ENCODE data around the gene RAB40A. TPM values are rescaled to one million over a fixed set of nuclear protein-coding genes. Genes with fewer than 3 reads are reported as not detected.

Gene RAB40A
- total RNA-seq, 2 donors from 2014 or later = 0.21 to 0.36 TPM

DNA sequence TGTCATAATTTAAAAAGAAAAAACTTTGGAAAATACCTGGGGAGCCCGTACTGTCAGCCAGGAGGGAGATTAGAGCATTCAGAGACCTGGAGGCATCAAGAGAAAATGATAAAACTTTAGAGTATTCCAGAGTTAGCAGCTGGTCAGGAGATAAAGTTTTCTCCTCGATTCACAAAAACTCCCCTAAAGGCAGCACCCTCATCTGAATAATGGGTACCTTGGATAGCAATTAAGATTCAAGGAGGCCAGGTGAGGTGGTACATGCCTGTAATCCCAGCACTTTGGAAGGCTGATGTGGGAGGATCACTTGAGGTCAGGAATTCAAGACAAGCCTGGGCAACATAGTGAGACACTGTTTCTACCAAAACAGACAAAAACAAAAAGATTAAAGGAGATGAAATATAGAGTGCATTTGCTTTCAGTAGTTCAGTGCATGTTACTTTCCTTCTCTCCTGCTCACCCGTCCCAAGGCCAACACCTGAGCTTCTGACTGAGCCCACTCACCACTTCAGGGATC is 18.6 kb upstream of the RAB40A start:
- H3K9me3 Mint-ChIP-seq = no peaks in the 10 kb centered on the region
- no peak for DNase-seq
- H3K36me3 Mint-ChIP-seq (ENCODE audit: insufficient read depth in 2 of 2) = no peaks in the 10 kb centered on the region
- no peak for ATAC-seq (replicated peaks in 1 of 2)
- H3K4me1 Mint-ChIP-seq (ENCODE audit: low read depth) = no peaks in the 10 kb centered on the region
- peaks cover 21% of the 10 kb centered on the region for H3K27me3 Mint-ChIP-seq (ENCODE audit: low read depth)
- H3K27ac Mint-ChIP-seq = no peak overlapping the region
- H3K4me3 Mint-ChIP-seq = no peak overlapping the region

DNA sequence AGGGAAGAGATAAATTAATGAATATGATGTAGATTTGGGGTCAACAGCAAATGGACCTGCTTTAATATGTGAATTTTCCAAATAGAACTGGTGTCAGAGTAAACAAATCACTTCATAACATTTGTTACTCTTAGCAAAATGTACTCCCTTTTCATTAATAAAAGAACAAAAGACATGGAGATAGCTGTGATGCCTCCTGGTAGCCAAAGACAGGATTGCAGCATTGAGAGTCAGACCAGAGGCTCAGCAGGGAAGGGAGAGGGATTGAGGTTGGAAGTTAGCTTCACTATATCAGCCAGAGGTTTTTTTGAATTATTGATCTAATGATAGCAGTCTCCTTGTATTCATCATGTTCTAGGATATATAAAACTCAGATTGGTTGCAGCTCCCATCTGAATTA is 17.4 kb upstream of the RAB40A start:
- H3K27ac Mint-ChIP-seq = no peak overlapping the region
- ATAC-seq (replicated peaks in 1 of 2) (no peak), DNase-seq (no peak)
- no peaks in the 10 kb centered on the region for H3K9me3 Mint-ChIP-seq
- H3K36me3 Mint-ChIP-seq (ENCODE audit: insufficient read depth in 2 of 2) = no peaks in the 10 kb centered on the region
- no peaks in the 10 kb centered on the region for H3K4me1 Mint-ChIP-seq (ENCODE audit: low read depth)
- no peak overlapping the region for H3K4me3 Mint-ChIP-seq
- peaks cover 29% of the 10 kb centered on the region for H3K27me3 Mint-ChIP-seq (ENCODE audit: low read depth)

DNA sequence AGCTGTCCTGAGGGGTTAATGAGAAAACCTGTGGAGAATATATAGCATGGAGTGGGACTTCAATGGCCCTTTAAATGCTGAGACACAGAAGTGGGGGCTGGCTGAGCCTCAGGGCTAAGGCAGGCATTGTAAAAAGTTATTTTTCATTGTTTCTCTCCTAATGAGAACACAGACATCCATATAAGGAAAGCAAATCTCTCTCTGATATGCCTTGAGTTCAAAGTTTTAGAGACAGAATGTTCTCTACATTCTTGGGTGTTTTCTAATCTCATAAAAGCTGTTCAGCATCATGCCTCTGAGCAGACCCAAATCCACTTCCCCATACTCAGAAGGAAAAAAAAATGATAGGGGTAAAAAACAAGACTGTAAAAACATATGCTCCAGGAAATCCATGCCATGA is 16.8 kb upstream of the RAB40A start:
- H3K4me3 Mint-ChIP-seq = no peak overlapping the region
- H3K4me1 Mint-ChIP-seq (ENCODE audit: low read depth) = no peaks in the 10 kb centered on the region
- H3K9me3 Mint-ChIP-seq = no peaks in the 10 kb centered on the region
- ATAC-seq (replicated peaks in 1 of 2) = no peak
- no peak overlapping the region for H3K27ac Mint-ChIP-seq
- DNase-seq = no peak
- no peaks in the 10 kb centered on the region for H3K36me3 Mint-ChIP-seq (ENCODE audit: insufficient read depth in 2 of 2)
- peaks cover 29% of the 10 kb centered on the region for H3K27me3 Mint-ChIP-seq (ENCODE audit: low read depth)

DNA sequence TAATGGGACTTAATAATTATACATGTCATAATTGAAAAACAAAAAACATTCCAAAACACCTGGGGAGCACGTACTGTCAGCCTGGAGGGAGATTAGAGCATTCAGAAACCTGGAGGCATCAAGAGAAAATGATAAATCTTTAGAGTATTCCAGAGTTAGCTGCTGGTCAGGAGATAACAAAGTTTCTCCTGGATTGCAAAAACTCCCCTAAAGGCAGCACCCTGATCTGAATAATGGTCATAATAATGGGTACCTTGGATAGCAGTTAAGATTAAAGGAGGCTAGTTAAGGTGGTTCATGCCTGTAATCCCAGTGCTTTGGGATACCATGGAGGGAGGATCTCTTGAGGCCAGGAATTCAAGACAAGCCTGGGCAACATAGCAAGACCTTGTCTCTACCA is 15.9 kb upstream of the RAB40A start:
- no peaks in the 10 kb centered on the region for H3K4me1 Mint-ChIP-seq (ENCODE audit: low read depth)
- ATAC-seq (replicated peaks in 1 of 2) (no peak), DNase-seq (no peak)
- no peaks in the 10 kb centered on the region for H3K9me3 Mint-ChIP-seq
- peaks cover 29% of the 10 kb centered on the region for H3K27me3 Mint-ChIP-seq (ENCODE audit: low read depth)
- H3K4me3 Mint-ChIP-seq = no peak overlapping the region
- H3K27ac Mint-ChIP-seq = no peak overlapping the region
- H3K36me3 Mint-ChIP-seq (ENCODE audit: insufficient read depth in 2 of 2) = no peaks in the 10 kb centered on the region

DNA sequence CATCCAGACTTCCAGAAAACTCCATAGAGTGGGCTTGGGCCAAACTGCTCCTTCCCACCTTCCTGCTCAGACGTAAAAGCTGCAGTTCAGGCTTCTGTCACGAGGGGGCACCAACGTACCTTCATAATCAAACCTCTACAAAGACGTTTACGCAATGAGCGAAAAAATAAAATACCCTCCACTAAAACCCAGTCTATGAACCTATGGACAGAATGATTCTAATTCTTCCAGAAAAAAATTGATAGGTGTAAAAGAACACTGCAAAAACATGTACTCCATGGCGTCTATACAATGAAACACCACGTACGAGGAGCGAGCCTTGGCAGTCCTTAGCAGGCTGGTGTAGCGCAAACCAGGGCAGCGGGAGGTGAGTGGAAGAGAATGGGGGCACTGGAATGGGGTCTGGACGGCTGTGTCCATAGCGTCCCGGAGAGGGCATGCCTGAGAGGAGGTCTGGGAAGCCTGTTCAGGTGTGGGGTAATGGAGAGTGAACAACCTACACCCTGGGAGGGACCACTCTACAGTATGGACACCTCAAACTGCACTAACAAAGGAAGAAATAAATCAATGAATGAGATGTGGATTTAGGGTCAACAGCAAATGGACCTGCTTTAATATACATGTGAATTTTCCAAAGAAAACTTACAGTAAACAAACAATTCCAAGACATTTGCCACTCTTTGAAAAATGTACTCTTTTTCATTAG is 14.4 kb upstream of the RAB40A start:
- H3K36me3 Mint-ChIP-seq (ENCODE audit: insufficient read depth in 2 of 2) = no peaks in the 10 kb centered on the region
- no peaks in the 10 kb centered on the region for H3K9me3 Mint-ChIP-seq
- ATAC-seq (replicated peaks in 1 of 2) = peak; percentile 26 to 65
- peak overlapping the region; percentile 57 to 86 for H3K4me3 Mint-ChIP-seq
- H3K27ac Mint-ChIP-seq = no peak overlapping the region
- DNase-seq = peak; percentile 65 to 67
- no peaks in the 10 kb centered on the region for H3K4me1 Mint-ChIP-seq (ENCODE audit: low read depth)
- H3K27me3 Mint-ChIP-seq (ENCODE audit: low read depth) = peaks cover 29% of the 10 kb centered on the region

DNA sequence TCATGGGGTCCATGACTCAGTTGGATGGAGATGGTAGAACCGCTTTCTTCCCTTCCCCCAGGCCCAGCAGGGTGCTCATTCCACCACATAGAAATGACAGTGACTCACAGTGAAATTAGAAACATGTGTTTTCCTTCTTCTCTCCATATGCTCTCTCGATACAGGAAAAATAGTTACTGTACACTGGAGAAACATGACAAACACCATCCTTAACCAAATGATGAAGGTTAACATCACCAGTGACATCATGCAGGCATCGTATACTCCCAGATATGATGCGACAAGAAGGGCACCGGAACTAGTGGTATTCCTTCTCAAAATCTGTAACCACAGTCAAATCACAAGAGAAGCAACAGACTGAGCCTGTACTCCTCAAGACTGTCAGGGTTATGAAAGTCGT is 11.7 kb upstream of the RAB40A start:
- H3K36me3 Mint-ChIP-seq (ENCODE audit: insufficient read depth in 2 of 2) = no peaks in the 10 kb centered on the region
- H3K4me3 Mint-ChIP-seq = no peak overlapping the region
- H3K27me3 Mint-ChIP-seq (ENCODE audit: low read depth) = peaks cover 31% of the 10 kb centered on the region
- no peaks in the 10 kb centered on the region for H3K9me3 Mint-ChIP-seq
- DNase-seq (no peak), ATAC-seq (replicated peaks in 1 of 2) (no peak)
- H3K27ac Mint-ChIP-seq = no peak overlapping the region
- H3K4me1 Mint-ChIP-seq (ENCODE audit: low read depth) = no peaks in the 10 kb centered on the region

DNA sequence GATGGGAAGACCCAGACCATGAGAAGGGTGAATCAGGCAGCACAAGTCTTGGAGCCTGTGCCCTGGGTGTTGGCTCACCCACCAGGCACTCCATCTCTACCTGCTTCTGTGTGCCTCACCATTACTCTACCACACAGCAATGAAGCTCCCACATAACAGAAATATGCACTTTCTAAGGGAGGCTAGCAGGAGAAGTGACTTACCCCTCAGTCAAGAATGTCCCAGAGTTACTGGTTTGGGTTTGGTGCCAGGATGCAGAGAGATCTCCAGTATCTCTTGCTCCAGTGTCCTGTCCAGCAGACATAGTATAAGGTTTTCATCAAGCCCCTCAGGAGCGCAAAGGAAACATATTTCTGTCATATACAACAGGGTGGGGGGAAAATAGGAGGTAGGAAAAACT is 11.3 kb upstream of the RAB40A start:
- Mint-ChIP-seq H3K27me3 (ENCODE audit: low read depth) (peaks cover 32% of the 10 kb centered on the region), H3K4me1 (ENCODE audit: low read depth) (no peaks in the 10 kb centered on the region), H3K27ac (no peak overlapping the region), H3K4me3 (no peak overlapping the region), H3K9me3 (no peaks in the 10 kb centered on the region), H3K36me3 (ENCODE audit: insufficient read depth in 2 of 2) (no peaks in the 10 kb centered on the region)
- ATAC-seq (replicated peaks in 1 of 2) = no peak
- no peak for DNase-seq

DNA sequence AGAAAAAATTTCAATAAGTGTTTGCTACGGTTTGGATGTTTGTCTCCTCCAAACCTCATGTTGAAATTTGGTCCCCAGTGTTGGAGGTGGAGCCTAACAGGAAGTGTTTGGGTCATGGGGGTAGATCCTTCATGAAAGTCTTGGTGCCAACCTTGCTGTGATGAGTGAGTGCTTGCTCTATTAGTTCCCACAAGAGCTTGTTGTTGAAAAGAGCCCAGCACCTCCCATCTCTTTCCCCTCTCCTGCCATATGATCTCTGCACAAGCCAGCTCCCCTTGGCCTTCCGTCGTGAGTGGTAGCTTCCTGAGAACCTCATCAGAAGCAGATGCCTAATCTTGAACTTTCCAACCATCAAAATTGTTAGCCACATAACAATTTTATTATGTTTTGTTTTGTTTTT is 10.3 kb upstream of the RAB40A start:
- Mint-ChIP-seq H3K27me3 (ENCODE audit: low read depth) (peaks cover 31% of the 10 kb centered on the region), H3K4me1 (ENCODE audit: low read depth) (no peaks in the 10 kb centered on the region), H3K27ac (no peak overlapping the region), H3K36me3 (ENCODE audit: insufficient read depth in 2 of 2) (no peaks in the 10 kb centered on the region), H3K4me3 (no peak overlapping the region), H3K9me3 (no peaks in the 10 kb centered on the region)
- no peak for ATAC-seq (replicated peaks in 1 of 2)
- DNase-seq = no peak

DNA sequence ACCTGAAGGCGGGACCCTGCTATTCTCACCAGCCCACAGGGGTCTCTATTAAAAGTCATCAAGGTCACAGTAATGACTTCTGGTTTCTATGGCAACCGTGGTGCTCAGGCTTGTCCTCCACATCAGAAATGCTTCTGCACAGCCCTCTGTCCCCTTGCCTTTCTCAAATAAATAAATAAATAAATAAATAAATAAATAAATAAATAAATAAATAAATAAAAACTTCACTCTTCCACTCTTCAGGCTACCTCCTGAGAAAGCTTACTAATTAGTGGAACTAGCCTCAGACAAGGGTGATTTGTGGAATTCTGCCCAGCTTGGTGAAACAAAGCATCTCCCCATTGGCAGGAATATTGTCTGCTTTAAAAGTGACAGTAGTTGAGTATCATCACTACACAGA is 5.5 kb upstream of the RAB40A start:
- Mint-ChIP-seq H3K27me3 (ENCODE audit: low read depth) (peaks cover 30% of the 10 kb centered on the region), H3K4me3 (no peak overlapping the region), H3K36me3 (ENCODE audit: insufficient read depth in 2 of 2) (no peaks in the 10 kb centered on the region), H3K4me1 (ENCODE audit: low read depth) (no peaks in the 10 kb centered on the region), H3K9me3 (no peaks in the 10 kb centered on the region), H3K27ac (no peak overlapping the region)
- DNase-seq (no peak), ATAC-seq (replicated peaks in 1 of 2) (no peak)

DNA sequence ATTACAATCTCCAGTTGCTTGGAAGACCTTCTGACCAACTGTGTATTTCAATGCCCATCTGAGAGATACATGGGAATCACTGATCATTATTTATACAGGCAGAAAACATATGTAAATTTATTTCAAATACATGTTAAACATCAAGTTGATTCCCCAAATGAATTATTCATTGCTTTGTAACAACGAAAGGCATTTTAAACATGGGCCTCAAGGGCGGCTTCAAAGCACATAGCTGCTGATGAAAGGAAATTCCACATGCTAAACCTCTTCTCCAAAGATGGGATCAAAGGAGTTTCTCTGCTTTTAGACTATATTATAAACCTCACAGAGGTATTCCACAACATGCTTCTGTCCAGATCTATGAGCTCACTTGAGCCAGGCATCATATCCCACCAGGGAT is 4.3 kb upstream of the RAB40A start:
- H3K4me3 Mint-ChIP-seq = no peak overlapping the region
- ATAC-seq (replicated peaks in 1 of 2) = no peak
- H3K4me1 Mint-ChIP-seq (ENCODE audit: low read depth) = no peaks in the 10 kb centered on the region
- no peak overlapping the region for H3K27ac Mint-ChIP-seq
- no peaks in the 10 kb centered on the region for H3K36me3 Mint-ChIP-seq (ENCODE audit: insufficient read depth in 2 of 2)
- DNase-seq = no peak
- peaks cover 30% of the 10 kb centered on the region for H3K27me3 Mint-ChIP-seq (ENCODE audit: low read depth)
- H3K9me3 Mint-ChIP-seq = no peaks in the 10 kb centered on the region

DNA sequence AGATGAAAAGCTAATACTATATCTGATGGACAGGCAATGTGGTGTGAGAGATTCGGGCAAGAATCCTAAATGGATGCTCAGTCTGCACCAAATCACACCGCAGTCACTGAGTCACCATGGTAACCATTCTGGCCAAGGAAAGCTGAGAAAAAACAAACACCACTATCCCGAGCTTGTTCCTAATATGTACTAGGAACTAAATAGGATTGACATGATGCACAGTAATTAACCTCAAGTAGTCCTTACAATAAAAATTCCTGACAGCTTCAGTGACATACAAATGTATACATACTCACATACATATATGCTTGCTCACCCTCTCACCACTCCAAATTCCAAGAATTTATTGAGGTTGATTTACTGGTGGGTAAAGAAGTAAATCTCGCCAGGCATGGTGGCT is 1.1 kb upstream of the RAB40A start:
- DNase-seq (no peak), ATAC-seq (replicated peaks in 1 of 2) (no peak)
- Mint-ChIP-seq H3K36me3 (ENCODE audit: insufficient read depth in 2 of 2) (no peaks in the 10 kb centered on the region), H3K4me3 (no peak overlapping the region), H3K4me1 (ENCODE audit: low read depth) (no peaks in the 10 kb centered on the region), H3K27me3 (ENCODE audit: low read depth) (peaks cover 30% of the 10 kb centered on the region), H3K9me3 (no peaks in the 10 kb centered on the region), H3K27ac (no peak overlapping the region)

DNA sequence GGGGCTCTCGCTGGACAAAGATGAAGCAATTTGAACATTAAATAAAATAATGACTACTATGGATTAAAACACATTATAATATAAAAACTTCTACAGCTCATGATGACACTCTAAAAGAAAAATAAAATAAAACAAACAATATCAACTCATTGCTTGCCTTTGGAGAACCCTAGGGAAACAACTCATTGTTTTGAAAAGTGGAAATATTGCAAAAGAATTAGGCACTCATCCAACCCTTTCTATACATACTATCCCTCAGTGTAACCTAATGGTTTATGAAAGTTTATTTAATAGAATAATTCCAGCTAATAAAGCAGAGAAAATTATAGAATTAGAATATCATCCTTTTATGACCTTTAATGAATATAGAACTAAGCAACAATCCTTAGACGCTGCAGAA is 718 bp downstream of the RAB40A start:
- ATAC-seq (replicated peaks in 1 of 2) = no peak
- Mint-ChIP-seq H3K36me3 (ENCODE audit: insufficient read depth in 2 of 2) (no peaks in the 10 kb centered on the region), H3K27me3 (ENCODE audit: low read depth) (peaks cover 25% of the 10 kb centered on the region), H3K4me1 (ENCODE audit: low read depth) (no peaks in the 10 kb centered on the region), H3K9me3 (no peaks in the 10 kb centered on the region), H3K4me3 (no peak overlapping the region), H3K27ac (no peak overlapping the region)
- no peak for DNase-seq

DNA sequence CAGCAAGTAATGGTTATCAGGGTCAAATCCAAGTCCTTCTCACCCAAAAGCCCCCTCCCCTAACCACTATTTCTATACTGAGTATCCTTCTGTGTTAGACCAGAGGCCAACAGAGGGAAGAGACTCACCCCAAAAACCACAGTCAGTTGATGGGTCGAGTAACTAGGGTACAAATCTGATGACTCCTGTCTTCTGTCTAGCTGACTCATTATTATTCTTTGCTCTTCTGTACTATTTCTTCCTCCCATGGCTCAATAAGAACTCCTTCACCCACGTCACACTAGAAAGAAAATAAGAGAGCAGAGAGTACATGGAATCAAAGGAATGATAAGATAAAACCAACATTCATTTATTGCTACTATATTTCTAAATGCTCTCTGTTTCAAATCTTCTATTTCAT is 2.0 kb downstream of the RAB40A start:
- DNase-seq (no peak), ATAC-seq (replicated peaks in 1 of 2) (no peak)
- Mint-ChIP-seq H3K9me3 (no peaks in the 10 kb centered on the region), H3K36me3 (ENCODE audit: insufficient read depth in 2 of 2) (no peaks in the 10 kb centered on the region), H3K4me3 (no peak overlapping the region), H3K27ac (no peak overlapping the region), H3K27me3 (ENCODE audit: low read depth) (peaks cover 25% of the 10 kb centered on the region), H3K4me1 (ENCODE audit: low read depth) (no peaks in the 10 kb centered on the region)

DNA sequence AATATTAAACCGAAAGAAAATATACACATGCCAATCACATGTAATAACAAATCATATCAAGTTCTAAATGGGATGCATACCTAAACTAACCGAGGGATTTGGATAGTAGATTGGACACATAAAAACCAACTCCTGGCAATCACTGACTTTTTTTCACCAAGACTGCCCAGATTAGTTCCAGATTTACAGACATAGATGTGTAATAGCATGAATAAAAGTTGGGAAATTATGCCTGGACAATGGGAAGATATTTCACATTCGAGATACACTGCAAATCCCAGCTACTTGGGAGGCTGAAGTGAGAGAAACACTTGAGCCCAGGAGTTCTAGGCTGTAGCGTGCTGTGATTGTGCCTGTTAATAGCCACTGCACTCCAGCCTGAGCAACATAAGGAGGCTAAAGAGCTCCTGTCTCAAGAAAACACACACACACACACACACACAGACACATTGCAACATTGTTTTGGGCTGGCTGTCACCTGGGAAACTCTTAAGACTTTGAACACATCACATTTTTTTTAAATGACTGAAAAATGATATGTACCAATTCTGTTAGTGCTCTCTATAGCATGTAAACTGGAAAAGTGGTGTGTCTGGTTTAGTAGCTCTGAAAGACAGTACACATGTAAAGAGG is 5.7 kb downstream of the RAB40A start:
- H3K4me1 Mint-ChIP-seq (ENCODE audit: low read depth) = no peaks in the 10 kb centered on the region
- H3K27me3 Mint-ChIP-seq (ENCODE audit: low read depth) = peaks cover 35% of the 10 kb centered on the region
- no peaks in the 10 kb centered on the region for H3K9me3 Mint-ChIP-seq
- no peak for ATAC-seq (replicated peaks in 1 of 2)
- H3K36me3 Mint-ChIP-seq (ENCODE audit: insufficient read depth in 2 of 2) = no peaks in the 10 kb centered on the region
- no peak overlapping the region for H3K27ac Mint-ChIP-seq
- no peak overlapping the region for H3K4me3 Mint-ChIP-seq
- no peak for DNase-seq
